Measurements from ENCODE around the gene TSNAX. TPM values are rescaled to one million over a fixed set of nuclear protein-coding genes. Genes with fewer than 3 reads are reported as not detected.

The TSNAX gene
- total and polyA plus RNA-seq, 9 of the 15 experiments (the other 6 are each of a cell fraction or from before 2014, with no cell fraction given) = 33.8 to 102 (median 61.2) TPM

- TF ChIP-seq, protein P1, sequence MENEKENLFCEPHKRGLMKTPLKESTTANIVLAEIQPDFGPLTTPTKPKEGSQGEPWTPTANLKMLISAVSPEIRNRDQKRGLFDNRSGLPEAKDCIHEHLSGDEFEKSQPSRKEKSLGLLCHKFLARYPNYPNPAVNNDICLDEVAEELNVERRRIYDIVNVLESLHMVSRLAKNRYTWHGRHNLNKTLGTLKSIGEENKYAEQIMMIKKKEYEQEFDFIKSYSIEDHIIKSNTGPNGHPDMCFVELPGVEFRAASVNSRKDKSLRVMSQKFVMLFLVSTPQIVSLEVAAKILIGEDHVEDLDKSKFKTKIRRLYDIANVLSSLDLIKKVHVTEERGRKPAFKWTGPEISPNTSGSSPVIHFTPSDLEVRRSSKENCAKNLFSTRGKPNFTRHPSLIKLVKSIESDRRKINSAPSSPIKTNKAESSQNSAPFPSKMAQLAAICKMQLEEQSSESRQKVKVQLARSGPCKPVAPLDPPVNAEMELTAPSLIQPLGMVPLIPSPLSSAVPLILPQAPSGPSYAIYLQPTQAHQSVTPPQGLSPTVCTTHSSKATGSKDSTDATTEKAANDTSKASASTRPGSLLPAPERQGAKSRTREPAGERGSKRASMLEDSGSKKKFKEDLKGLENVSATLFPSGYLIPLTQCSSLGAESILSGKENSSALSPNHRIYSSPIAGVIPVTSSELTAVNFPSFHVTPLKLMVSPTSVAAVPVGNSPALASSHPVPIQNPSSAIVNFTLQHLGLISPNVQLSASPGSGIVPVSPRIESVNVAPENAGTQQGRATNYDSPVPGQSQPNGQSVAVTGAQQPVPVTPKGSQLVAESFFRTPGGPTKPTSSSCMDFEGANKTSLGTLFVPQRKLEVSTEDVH (IDR thresholded peaks at IDR 0.05; ENCODE audit: low read depth, partially characterized antibody) = no peak
- TF ChIP-seq FOXJ2 (tag; IDR thresholded peaks at IDR 0.05) (peak; percentile 18; the same call in 1 of the 2 replicates), TCFL5 (CRISPR knock-in tag; conservative IDR thresholded peaks at IDR 0.05) (no peak), ZC3H11A (IDR thresholded peaks at IDR 0.05; ENCODE audit: low read depth, low read length) (no peak), TEAD4 (IDR thresholded peaks at IDR 0.05; ENCODE audit: low read length) (no peak), TEAD4 (CRISPR knock-in tag; IDR thresholded peaks at IDR 0.05; ENCODE audit: borderline replicate concordance) (0 out of 2 replicates have a peak, but pooled peaks have one; percentile 34), TBP (optimal IDR thresholded peaks at IDR 0.05; ENCODE audit: low read depth, low read length) (no peak), TRIM24 (IDR thresholded peaks at IDR 0.05) (no peak), NFE2L1 (tag; IDR thresholded peaks at IDR 0.05; ENCODE audit: borderline replicate concordance, low read depth) (no peak), ADNP (tag; IDR thresholded peaks at IDR 0.05) (no peak), ZNF174 (CRISPR knock-in tag; IDR thresholded peaks at IDR 0.05) (no peak), MECOM (CRISPR knock-in tag; IDR thresholded peaks at IDR 0.05) (0 out of 2 replicates have a peak, but pooled peaks have one; percentile 20), ZNF239 (CRISPR knock-in tag; IDR thresholded peaks at IDR 0.05) (no peak), BCOR (IDR thresholded peaks at IDR 0.05) (peak; percentile 81), GABPA (tag; conservative IDR thresholded peaks at IDR 0.05; ENCODE audit: low read depth) (no peak), HDAC6 (IDR thresholded peaks at IDR 0.05; ENCODE audit: low read depth, low read length) (no peak), CUX1 (CRISPR knock-in tag; IDR thresholded peaks at IDR 0.05) (no peak), ZNF668 (CRISPR knock-in tag; IDR thresholded peaks at IDR 0.05) (peak; percentile 62; the same call in 1 of the 2 replicates), SIX5 (IDR thresholded peaks at IDR 0.05; ENCODE audit: borderline replicate concordance in 1 of 2, insufficient read depth in 1 of 2, low read depth in 1 of 2, low read length in 2 of 2) (no peak), EHMT2 (IDR thresholded peaks at IDR 0.05) (0 out of 2 replicates have a peak, but pooled peaks have one; percentile 27)
Measured at GRCh38 chr1:231527586-231528171, 790 bp upstream of the TSNAX start (continued).
